ENCODE results near the gene IQCH.
"Not testable (repeated sequence)": the region's sequence is repeated elsewhere in the genome, so short reads cannot be mapped to it uniquely, and the experiment has no call there.

Gene IQCH

GRCh38 chr15:67361100-67361499 is 106.5 kb downstream of the IQCH start:
- DNase-seq: no peak

DNA sequence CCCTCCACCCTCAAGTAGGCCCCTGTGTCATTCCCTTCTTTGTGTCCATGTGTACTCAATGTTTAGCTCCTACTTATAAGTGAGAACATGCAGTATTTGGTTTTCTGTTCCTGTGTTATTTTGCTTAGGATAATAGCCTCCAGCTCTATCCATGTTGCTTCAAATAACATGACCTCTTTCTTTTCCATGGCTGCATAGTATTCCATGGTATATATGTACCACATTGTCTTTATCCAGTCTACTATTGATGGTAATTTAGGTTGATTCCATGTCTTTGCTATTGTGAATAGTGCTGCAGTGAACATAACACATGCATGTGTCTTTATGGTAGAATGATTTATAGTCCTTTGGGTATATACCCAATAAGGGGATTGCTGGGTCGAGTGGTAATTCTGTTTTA is 109.1 kb downstream of the IQCH start:
- DNase-seq: not testable (repeated sequence)

GRCh38 chr15:67365994-67366393 is 111.4 kb downstream of the IQCH start:
- no peak for DNase-seq

- no peak for DNase-seq
These were observed 112.3 kb downstream of the IQCH start for GRCh38 chr15:67366904-67367303.

DNA sequence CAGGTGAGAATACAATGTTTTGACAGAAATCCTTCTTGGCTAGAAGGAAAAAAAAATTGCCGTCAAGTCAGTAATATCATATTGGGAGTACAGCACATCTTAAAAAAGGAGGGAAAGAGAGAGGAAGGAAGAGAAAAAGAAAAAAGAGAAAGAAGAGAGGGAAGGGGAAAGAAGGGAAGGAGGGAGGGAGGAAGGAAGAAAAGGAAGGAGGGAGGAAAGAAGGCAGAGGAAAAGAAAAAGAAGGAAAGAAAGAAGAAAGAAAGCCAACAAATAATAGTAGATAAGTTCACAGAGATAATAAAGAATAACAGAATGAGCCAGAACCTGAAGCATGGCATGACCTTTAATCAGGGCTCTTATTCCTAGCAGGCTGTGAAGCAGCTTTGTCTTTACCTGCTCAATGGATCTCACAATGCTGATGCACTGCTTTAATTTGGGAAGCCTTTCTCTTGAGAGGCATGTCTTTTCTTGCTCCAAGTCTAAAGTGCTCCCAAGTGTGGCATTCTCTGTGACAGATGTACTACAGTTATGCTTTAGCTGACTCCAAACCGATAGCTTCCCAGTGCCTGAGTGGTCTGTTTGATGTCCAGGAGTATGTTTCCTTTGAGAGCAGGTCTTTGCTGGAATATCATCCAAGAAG is 114.9 kb downstream of the IQCH start:
- no peak for DNase-seq

DNA sequence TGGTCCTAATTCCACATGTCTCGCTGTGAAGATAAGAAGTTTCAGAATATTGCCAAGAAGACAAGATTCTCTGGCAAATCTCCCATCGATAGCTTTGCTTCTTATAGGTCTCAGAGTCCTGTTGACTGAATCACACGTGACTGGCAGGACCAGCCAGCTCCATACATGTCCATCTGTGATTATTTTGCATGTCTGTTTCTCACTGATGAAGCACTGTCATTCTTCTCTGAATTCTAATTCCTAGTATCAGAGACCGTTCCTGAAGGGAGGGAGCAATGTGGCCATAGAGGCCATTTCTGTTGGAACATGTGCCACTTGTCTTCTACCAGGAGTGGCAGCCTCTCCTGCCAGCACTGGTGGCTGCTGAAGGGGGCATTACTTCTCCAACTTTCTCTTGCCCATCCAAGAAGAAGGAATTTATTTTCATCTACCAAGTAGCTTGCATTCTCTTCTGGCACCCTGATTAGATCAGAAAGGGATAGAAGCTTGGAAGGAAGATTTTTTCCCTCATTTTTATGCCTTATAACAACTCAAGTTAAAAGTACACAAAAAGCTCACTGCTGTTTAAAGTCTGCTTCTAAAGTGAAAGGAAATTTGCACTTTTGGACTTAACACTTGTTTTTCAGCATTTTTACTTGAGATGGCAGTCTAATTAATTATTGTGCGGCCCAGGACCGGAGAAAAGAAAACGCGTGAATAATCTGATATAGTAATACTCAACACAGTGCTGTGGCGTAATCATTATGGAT is 115.8 kb downstream of the IQCH start:
- DNase-seq: peak; percentile 25

GRCh38 chr15:67372543-67372942 is 118.0 kb downstream of the IQCH start:
- no peak for DNase-seq

GRCh38 chr15:67372986-67373675 is 118.5 kb downstream of the IQCH start:
- no peak for DNase-seq

DNA sequence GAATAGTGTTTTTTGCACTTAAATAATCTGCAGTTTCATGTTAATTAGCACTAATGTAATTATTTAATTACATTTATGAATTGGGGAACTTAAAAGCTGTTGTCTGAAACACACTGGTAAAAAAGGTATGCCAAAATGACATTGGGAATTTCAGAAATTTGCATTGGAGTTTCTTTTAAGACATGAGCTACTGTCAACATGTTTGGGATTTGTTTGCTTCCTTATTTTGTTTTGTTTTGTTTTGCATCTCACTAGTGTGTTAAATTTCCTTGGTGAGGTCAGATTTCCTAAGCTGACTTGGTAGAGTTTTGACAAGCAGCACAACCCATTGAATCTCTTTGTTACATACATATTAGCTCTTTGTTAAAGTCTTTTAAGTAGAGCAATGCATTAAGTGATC is 119.4 kb downstream of the IQCH start:
- DNase-seq: no peak

DNA sequence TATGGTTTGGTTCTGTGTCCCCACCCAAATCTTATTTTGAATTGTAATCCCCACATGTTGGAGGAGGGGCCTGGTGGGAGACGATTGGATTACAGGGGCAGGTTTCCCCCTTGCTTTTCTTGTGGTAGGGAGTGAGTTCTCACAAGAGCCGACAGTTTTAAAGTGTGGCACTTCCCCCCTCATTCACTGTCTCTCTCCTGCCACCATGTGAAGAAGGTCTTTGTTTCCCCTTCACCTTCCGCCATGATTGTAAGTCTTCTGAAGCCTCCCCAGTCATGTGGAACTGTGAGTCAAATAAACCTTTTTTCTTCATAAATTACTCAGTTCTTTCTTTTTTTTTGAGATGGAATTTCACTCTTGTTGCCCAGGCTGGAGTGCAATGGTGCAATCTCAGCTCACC is 124.9 kb downstream of the IQCH start:
- DNase-seq: no peak

- DNase-seq: no peak
These were observed 126.3 kb downstream of the IQCH start for GRCh38 chr15:67380921-67381320.

DNA sequence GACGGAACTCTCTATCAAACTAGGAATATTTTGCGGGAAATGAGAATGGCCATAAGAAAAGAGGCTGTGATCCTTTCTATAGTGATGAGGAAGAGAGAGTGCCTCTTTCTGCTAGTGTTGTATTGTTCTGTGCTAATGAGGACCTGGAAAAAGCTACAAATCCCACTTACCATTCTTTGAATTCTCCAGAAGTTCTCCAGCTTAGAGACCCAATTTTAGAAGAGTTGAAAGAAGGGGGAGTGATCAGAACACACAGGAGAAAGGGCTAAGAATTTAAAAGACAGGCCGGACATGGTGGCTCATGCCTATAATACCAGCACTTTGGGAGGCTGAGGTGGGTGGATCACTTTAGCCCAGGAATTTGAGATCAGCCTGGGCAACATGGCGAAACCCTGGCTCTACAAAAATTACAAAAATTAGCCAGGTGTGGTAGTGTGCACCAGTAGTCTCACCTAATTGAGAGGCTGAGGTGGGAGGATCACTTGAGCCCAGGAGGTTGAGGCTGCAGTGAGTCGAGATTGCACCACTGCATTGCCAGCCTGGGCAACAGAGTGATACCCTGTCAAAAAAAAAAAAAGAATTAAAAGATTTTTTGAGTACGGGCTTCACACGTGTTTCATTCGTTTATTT is 126.9 kb downstream of the IQCH start:
- DNase-seq: no peak

DNA sequence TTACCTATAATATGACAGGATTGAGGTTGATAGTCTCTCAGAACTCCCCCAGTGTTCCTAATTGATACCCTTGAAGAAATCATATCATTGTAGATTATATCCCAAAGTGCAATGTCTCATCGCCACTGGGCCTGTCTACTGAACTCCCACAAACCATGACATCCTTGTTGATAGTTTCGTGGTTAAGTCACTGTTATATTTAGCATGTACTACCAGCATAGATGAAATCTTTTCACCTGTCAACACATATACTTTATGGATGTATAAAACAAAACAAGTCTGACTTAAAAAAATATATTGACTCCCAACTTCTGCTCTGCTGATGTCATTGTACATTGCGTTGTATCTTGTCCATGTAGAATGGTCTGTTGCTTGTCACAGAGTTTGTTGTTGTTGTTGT is 128.1 kb downstream of the IQCH start:
- no peak for DNase-seq

GRCh38 chr15:67383899-67384298 is 129.3 kb downstream of the IQCH start:
- DNase-seq: no peak

- DNase-seq: no peak
These were observed 130.2 kb downstream of the IQCH start for GRCh38 chr15:67384761-67385160.

DNA sequence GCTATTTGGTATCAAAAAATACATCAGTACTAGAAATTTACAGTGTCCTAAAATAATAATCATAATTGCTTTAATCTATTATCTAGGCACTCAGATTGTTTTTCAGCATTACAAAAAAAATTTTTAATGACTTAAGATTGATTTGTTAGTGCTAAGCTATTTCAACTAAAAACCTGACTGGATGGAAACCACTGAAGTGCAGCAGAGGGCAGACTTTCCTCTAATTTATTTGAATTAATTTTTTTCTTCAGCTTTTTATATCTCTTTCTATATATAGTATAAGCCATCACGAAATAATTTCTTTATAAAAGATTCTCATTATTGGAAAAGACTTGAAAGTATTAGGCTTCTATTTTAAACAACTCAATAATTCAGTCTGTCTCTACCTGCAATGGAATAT is 131.4 kb downstream of the IQCH start:
- DNase-seq: no peak

DNA sequence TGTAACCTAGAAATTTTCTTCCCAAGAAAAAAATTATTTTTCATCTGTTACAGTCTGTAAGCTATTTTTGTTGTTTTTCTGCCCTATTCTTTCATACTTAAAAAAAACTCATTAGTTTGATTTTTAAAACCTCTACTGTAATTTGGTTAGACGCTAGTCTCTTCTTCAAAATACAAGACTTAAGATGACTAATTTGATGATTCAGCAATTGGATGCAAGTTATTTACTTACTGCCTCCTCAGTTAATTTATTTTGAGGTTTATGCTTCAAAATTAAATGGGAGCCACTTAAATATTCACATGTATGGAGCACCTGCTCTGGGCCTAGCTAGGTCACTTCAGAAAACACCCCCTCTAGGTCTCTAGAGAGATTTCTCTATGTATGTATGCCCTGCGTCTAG is 132.4 kb downstream of the IQCH start:
- no peak for DNase-seq

DNA sequence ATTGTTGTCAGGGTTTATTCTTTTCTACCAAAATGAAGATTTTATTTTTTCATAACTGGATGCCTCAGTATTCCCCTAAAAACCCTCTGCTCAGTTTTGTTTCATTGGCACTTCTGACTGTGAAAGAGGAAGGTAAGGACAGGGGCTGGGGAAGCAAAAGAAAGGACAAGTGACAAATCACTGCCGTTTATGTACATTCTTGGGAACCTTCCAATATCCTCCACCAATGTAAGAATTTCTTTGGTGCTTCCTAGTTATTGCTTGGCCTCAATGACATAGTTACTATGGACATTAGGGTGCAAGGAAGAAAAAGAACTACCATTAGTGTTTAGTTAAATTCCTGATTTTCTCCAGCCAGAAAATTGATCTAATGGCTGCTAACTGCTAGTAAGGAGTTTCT is 135.4 kb downstream of the IQCH start:
- no peak for DNase-seq

- DNase-seq: no peak
These were observed 140.5 kb downstream of the IQCH start for GRCh38 chr15:67394873-67395639.

DNA sequence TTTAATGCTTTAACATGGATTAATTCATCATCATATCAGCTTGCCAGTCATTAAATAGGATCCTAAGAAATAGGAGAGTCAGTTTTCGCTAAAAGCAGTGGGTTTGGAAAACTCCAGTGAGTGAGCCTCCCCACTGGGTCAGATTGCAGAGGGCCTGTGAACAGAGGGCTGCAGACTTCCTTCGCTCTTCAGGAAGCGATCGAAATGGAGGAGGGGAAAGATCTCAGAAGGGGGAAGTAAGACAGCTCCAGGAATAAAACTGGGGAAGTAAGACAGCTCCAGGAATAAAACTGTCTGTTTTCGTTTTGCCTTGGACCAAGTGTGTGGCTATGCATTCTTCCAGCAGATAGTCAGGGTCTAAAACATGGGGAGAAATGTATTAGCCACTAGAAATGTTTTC is 141.5 kb downstream of the IQCH start:
- DNase-seq: no peak

DNA sequence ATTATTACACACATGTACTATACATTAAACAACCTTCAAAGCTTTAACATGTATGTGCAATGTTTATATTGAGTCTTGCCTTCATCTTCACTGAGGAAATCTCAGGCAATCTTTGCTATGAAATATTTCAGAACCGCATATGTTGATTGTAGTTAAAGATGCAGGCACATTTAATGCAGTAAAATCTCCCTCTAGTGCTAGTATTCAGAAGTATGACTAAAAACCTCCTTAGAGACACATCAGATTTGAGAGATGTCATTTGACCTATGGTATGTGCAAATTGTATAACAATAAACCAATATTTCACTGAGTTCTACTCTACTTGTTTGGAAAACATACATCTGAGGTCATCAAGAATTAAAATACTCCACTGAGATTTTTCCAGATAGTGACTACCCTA is 142.6 kb downstream of the IQCH start:
- no peak for DNase-seq

DNA sequence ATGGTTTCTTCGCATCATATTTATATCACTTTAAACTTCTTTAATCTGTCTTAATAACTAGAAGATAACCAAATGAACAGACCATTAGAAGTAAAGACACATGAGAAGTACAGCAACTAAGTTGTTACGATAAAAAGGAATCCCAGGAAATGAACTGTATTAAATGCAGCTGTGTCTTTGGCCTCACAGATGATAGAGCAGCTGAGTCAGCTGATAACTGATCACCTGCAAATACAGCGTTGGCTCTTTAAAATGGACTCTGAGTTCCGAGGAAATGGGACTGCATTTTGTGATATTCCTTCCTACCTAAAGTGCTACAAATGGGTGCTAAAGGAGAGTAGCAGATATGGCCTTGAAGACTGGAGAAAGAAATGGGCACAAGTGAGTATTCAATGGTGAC is 145.3 kb downstream of the IQCH start:
- DNase-seq: no peak

- no peak for DNase-seq
These were observed 146.3 kb downstream of the IQCH start for GRCh38 chr15:67400890-67401289.
